GM21723 (cell line): ENCODE measurements around the gene DPP10.
"Not testable (repeated sequence)": the region's sequence is repeated elsewhere in the genome, so short reads cannot be mapped to it uniquely, and the experiment has no call there.

ENCODE experiments used
- ATAC-seq: cut with Tn5 transposase; IDR thresholded peaks from one replicate; pipeline ENCODE4 v1.9.1; 2021; ENCODE audit warnings: mild to moderate bottlenecking, moderate library complexity; ENCODE audit not compliant: unreplicated experiment

Gene DPP10

GRCh38 chr2:114709936-114710850 is 267.8 kb downstream of the DPP10 start:
- no peak for ATAC-seq

DNA sequence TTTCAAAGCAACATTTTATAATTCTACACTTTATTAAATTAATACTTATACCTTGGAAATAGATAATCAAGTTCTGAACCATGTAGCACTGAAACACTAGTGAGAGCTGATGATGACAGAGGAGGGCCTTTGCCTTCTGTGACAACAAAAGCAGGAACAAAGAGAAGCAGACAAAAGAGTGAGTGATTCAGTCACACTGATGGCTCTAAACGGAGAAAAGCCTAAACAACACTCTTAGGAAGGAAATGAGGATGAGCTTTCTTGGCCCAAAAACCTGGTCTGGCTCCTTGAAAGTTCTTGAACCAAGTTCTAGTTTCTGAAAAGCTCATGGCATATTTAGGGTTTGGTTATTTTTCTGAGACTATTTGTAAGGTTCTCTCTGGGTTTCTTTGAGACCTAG is 271.9 kb downstream of the DPP10 start:
- no peak for ATAC-seq

- no peak for ATAC-seq
Observed at GRCh38 chr2:114717049-114717448, 274.6 kb downstream of the DPP10 start.

- no peak for ATAC-seq
Observed at GRCh38 chr2:114724454-114724853, 282.0 kb downstream of the DPP10 start.

- no peak for ATAC-seq
Observed at GRCh38 chr2:114727012-114727411, 284.6 kb downstream of the DPP10 start.

- ATAC-seq: no peak
Observed at GRCh38 chr2:114728372-114728771, 285.9 kb downstream of the DPP10 start.

GRCh38 chr2:114729026-114729425 is 286.6 kb downstream of the DPP10 start:
- no peak for ATAC-seq

GRCh38 chr2:114735126-114735525 is 292.7 kb downstream of the DPP10 start:
- ATAC-seq: no peak

GRCh38 chr2:114742245-114742644 is 299.8 kb downstream of the DPP10 start:
- no peak for ATAC-seq

- ATAC-seq: no peak
Observed at GRCh38 chr2:114745700-114746099, 303.3 kb downstream of the DPP10 start.

DNA sequence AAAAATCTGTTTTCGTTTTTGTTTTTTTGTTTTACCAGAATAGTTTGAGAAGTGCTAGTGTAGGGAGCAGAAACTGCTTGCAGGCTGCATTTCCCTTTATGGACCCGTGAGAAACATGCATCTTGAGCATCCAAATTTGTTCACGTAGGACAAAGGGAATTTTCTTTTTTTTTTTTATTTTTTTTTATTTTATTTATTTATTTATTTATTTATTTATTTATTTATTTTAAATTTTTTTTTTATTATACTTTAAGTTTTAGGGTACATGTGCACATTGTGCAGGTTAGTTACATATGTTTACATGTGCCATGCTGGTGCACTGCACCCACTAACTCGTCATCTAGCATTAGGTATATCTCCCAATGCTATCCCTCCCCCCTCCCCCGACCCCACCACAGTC is 305.7 kb downstream of the DPP10 start:
- not testable (repeated sequence) for ATAC-seq

DNA sequence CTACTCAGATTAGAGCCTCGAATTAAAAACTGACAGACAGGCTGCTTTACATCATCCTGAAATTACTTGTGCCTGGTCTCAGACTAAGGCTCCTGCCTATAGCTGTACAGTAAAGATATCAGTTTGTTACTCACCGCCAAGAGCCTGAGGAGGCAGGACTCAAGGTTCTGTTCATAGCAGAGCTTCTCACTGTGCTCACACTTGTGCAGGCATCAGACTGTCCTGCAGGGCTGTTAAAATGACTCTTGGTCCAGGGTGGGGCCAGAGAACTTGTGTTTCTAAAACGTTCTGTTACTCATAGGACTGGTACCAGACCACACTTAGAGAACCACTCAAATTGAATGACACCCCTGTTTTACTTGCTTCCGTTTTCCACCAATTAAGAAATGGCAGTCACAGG is 310.0 kb downstream of the DPP10 start:
- ATAC-seq: no peak

DNA sequence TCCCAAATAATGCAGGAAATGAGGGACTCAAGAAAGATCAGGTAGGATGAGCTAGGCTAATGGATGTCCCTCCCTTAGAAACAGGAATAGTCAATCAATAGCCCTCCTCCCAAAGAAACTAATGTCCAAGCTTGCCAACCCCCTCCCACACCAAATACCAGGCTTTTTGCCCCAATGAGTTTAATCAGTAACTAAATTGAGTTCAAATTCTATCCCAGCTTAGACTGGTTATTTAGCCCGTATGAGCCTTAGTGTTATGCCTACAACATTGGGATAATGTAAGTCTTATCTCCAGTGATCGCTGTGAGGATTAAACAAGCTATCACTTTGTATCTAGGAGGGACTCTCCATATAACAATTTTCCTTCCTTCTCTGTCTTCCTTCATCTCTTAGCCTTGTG is 310.7 kb downstream of the DPP10 start:
- ATAC-seq: no peak

DNA sequence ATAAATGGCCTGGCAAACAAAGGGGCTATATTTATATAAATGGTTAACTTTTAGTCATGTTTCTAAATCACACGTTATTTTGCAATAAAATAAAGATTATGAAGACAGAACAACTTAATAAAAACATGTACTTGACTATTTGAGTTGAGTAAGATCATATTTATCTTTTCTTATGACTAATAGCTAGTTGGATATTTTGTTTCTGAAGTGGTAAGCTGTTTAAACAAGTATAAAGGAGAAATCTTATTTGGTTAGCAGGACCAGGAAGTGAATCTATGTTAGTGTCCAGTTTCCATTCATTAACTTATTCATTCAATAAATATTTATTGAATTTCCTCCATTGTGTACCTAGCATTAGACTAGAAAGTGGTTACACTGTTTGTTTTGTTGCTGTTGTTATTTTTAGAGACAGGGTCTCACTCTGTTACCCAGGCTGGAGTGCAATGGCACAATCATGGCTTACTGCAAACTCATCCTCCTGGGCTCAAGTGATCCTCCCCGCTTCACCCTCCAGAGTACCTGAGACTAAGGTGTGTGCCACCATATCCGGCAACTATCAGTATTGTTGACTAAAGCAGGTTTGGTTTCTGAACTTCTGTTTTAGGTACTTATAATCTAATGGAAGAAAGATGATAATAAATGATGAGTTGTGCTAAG is 312.6 kb downstream of the DPP10 start:
- no peak for ATAC-seq

- no peak for ATAC-seq
Observed at GRCh38 chr2:114762376-114762775, 319.9 kb downstream of the DPP10 start.

DNA sequence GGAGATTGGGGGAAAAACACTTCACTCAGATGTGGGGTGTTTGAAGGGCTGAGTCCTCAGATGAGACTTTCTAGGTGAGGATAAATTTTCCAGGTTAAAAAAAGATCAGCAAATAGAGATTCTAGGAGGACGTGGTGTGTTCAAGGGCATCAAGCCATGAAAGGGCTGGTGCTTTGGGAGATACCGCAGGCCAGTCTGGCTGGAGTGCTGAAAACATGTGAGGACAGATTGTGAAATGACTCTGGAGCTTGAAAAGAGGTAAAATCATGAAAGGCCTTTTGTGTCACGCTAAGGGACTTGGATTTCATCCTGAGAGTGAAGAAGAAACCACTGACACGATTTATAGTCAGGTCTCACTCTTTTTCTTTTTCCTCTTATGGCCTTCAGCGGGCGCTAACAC is 320.5 kb downstream of the DPP10 start:
- no peak for ATAC-seq

GRCh38 chr2:114769110-114769509 is 326.7 kb downstream of the DPP10 start:
- ATAC-seq: no peak

DNA sequence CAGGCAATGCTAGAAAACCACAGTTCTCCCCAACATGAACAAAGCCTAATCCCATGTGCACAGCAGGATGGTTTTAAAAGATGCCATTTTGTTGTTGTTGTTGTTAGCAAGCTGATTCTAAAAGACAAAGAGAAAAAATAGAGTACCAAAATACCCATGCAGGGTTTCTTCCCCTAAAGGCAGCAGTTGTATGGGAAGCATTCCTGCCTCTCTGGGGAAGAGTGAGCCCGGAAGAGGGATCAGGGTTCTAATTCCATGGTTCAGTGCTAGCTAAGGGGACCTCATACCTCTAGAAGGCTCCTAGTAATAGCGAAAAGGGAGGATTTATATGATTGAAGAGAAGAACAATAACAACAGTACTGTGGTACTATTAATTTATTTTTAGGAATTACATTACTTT is 327.6 kb downstream of the DPP10 start:
- ATAC-seq: no peak

DNA sequence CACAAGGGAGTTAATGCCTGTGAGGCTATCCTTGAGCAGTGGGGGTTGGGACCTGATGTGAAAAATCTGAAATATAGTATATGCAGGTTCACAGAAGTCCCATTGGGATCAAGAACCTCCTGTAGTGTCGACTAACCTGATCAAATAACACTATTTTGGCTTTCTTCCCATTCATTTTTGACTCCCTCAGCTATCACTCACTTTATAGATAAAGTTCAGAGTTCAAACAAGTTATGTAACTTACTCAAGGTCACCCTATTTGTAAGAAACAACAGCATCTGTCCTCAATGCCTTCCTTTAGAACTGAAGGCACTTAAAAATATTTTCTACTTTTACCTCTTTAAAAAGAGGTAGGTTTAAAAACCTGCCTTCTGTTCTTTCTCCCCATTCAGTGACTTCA is 341.6 kb downstream of the DPP10 start:
- no peak for ATAC-seq

GRCh38 chr2:114784890-114785583 is 342.6 kb downstream of the DPP10 start:
- no peak for ATAC-seq

- no peak for ATAC-seq
Observed at GRCh38 chr2:114786901-114787300, 344.5 kb downstream of the DPP10 start.

GRCh38 chr2:114787486-114787885 is 345.0 kb downstream of the DPP10 start:
- ATAC-seq: no peak
